Mesendoderm (in vitro differentiated cells): ENCODE measurements around the gene SLC4A11.

Experiments
- DNase-seq: peaks from one replicate; pipeline ENCODE4 v3.0.0; 2013
- H2AK5ac ChIP-seq: 2 replicates; pipeline ENCODE4 v1.6.1; 2013; ENCODE audit warnings: low read length, inconsistent platforms
- H2BK120ac ChIP-seq: 2 replicates; pipeline ENCODE4 v1.6.1; 2013; ENCODE audit warnings: low read depth, mild to moderate bottlenecking, low read length, moderate library complexity, mixed read lengths
- H2BK15ac ChIP-seq: replicated peaks from 2 replicates; pipeline ENCODE4 v1.6.1; 2013; ENCODE audit warnings: low read depth, mild to moderate bottlenecking, moderate library complexity
- H2BK5ac ChIP-seq: 2 replicates; pipeline ENCODE4 v1.6.1; 2013; ENCODE audit warnings: low read length, inconsistent platforms
- H3K18ac ChIP-seq: 2 replicates; pipeline ENCODE4 v1.6.1; 2013; ENCODE audit warnings: mild to moderate bottlenecking, low read length, mixed read lengths
- H3K23ac ChIP-seq: one replicate; pipeline ENCODE4 v1.6.1; 2013; ENCODE audit warnings: low read length
- H3K27ac ChIP-seq: 2 replicates; pipeline ENCODE4 v1.5.1; 2013; ENCODE audit warnings: low read depth, mild to moderate bottlenecking, inconsistent platforms, low read length, moderate library complexity
- H3K27me3 ChIP-seq: 2 replicates; pipeline ENCODE4 v1.6.1; 2013; ENCODE audit warnings: low read length, control low read depth, mild to moderate bottlenecking, inconsistent platforms; ENCODE audit not compliant: insufficient read depth, poor library complexity
- H3K36me3 ChIP-seq: 2 replicates; pipeline ENCODE4 v1.6.1; 2013; ENCODE audit warnings: low read length, inconsistent platforms; ENCODE audit not compliant: control insufficient read depth, insufficient read depth
- H3K4ac ChIP-seq: one replicate; pipeline ENCODE4 v1.6.1; 2013; ENCODE audit warnings: low read depth, mild to moderate bottlenecking, low read length, moderate library complexity
- H3K4me1 ChIP-seq: 2 replicates; pipeline ENCODE4 v1.6.1; 2013; ENCODE audit warnings: low read depth, low read length, inconsistent platforms; ENCODE audit not compliant: control insufficient read depth
- H3K4me2 ChIP-seq: 2 replicates; pipeline ENCODE4 v1.6.1; 2013; ENCODE audit warnings: low read length
- H3K4me3 ChIP-seq: 2 replicates; pipeline ENCODE4 v1.5.1; 2013; ENCODE audit warnings: mild to moderate bottlenecking, low read length
- H3K56ac ChIP-seq: one replicate; pipeline ENCODE4 v1.6.1; 2013; ENCODE audit warnings: low read length
- H3K79me1 ChIP-seq: 2 replicates; pipeline ENCODE4 v1.6.1; 2013; ENCODE audit warnings: low read length, inconsistent platforms
- H3K79me2 ChIP-seq: 2 replicates; pipeline ENCODE4 v1.6.1; 2013; ENCODE audit warnings: mild to moderate bottlenecking, low read length; ENCODE audit not compliant: control insufficient read depth, insufficient read depth
- H3K9ac ChIP-seq: 2 replicates; pipeline ENCODE4 v1.6.1; 2013; ENCODE audit warnings: low read length, inconsistent platforms
- H4K5ac ChIP-seq: one replicate; pipeline ENCODE4 v1.6.1; 2013; ENCODE audit warnings: low read length
- H4K8ac ChIP-seq: one replicate; pipeline ENCODE4 v1.6.1; 2013; ENCODE audit warnings: low read depth, mild to moderate bottlenecking, control low read depth, low read length, moderate library complexity
- WGBS: extraction: QIAGEN DNeasy Blood & Tissue Kit; methylation state at CpG from one replicate; pipeline ENCODE4 v1.1.7; 2013; ENCODE audit warnings: low lambda C conversion rate, missing lambda C conversion rate; ENCODE audit not compliant: insufficient coverage; ENCODE audit errors: extremely low coverage; 5-methylcytosine and 5-hydroxymethylcytosine counted together

The SLC4A11 gene

GRCh38 chr20:3224681-3225421, 14.1 kb downstream of the SLC4A11 start:
- Histone ChIP-seq H3K4me3 (no peak overlapping the region), H3K27ac (no peak overlapping the region), H4K5ac (no peak overlapping the region), H2AK5ac (no peak overlapping the region), H3K79me1 (no peaks in the 10 kb centered on the region), H2BK5ac (no peak overlapping the region), H3K36me3 (peaks cover 3% of the 10 kb centered on the region), H3K23ac (no peak overlapping the region), H3K27me3 (no peaks in the 10 kb centered on the region), H2BK15ac (no peak overlapping the region), H2BK120ac (no peak overlapping the region), H3K4me2 (no peak overlapping the region), H3K4ac (no peak overlapping the region), H3K56ac (no peak overlapping the region), H3K18ac (no peak overlapping the region), H3K9ac (no peak overlapping the region), H3K79me2 (no peaks in the 10 kb centered on the region), H3K4me1 (no peaks in the 10 kb centered on the region), H4K8ac (no peak overlapping the region)
- no peak for DNase-seq
- no CpG with 5 or more reads among the region's 8 CpGs for WGBS

- no peaks in the 10 kb centered on the region for H3K27me3 ChIP-seq
- no peak for DNase-seq
- H2BK120ac ChIP-seq = no peak overlapping the region
- H3K4me3 ChIP-seq = no peak overlapping the region
- no peak overlapping the region for H2AK5ac ChIP-seq
- H4K8ac ChIP-seq = no peak overlapping the region
- WGBS = no CpG with 5 or more reads among the region's 20 CpGs
- no peak overlapping the region for H3K4ac ChIP-seq
- no peak overlapping the region for H4K5ac ChIP-seq
- H3K18ac ChIP-seq = no peak overlapping the region
- no peak overlapping the region for H2BK15ac ChIP-seq
- no peaks in the 10 kb centered on the region for H3K79me2 ChIP-seq
- no peak overlapping the region for H3K9ac ChIP-seq
- no peaks in the 10 kb centered on the region for H3K4me1 ChIP-seq
- H3K27ac ChIP-seq = no peak overlapping the region
- no peak overlapping the region for H3K23ac ChIP-seq
- no peak overlapping the region for H3K56ac ChIP-seq
- no peaks in the 10 kb centered on the region for H3K79me1 ChIP-seq
- H2BK5ac ChIP-seq = no peak overlapping the region
- H3K36me3 ChIP-seq = peaks cover 3% of the 10 kb centered on the region
- no peak overlapping the region for H3K4me2 ChIP-seq
Measured at GRCh38 chr20:3223994-3224680, 14.9 kb downstream of the SLC4A11 start.

- no CpG with 5 or more reads among the region's 6 CpGs for WGBS
- Histone ChIP-seq H3K4me1 (no peaks in the 10 kb centered on the region), H4K5ac (no peak overlapping the region), H3K36me3 (peaks cover 3% of the 10 kb centered on the region), H2BK120ac (no peak overlapping the region), H3K79me1 (no peaks in the 10 kb centered on the region), H2AK5ac (no peak overlapping the region), H2BK15ac (no peak overlapping the region), H3K27ac (no peak overlapping the region), H3K4me3 (no peak overlapping the region), H3K4me2 (no peak overlapping the region), H3K56ac (no peak overlapping the region), H3K4ac (no peak overlapping the region), H3K18ac (no peak overlapping the region), H3K79me2 (no peaks in the 10 kb centered on the region), H3K23ac (no peak overlapping the region), H4K8ac (no peak overlapping the region), H3K9ac (no peak overlapping the region), H2BK5ac (no peak overlapping the region), H3K27me3 (no peaks in the 10 kb centered on the region)
- no peak for DNase-seq
Measured at GRCh38 chr20:3223651-3223993, 15.4 kb downstream of the SLC4A11 start.

- H3K27me3 ChIP-seq = no peaks in the 10 kb centered on the region
- no peak overlapping the region for H2BK15ac ChIP-seq
- no peak overlapping the region for H3K56ac ChIP-seq
- no peak overlapping the region for H4K8ac ChIP-seq
- no peak for DNase-seq
- peak overlapping the region; percentile 8 for H3K27ac ChIP-seq
- H3K36me3 ChIP-seq = peaks cover 3% of the 10 kb centered on the region
- H3K18ac ChIP-seq = no peak overlapping the region
- H3K4me2 ChIP-seq = no peak overlapping the region
- no peak overlapping the region for H4K5ac ChIP-seq
- H2BK120ac ChIP-seq = no peak overlapping the region
- H3K4me3 ChIP-seq = no peak overlapping the region
- no peaks in the 10 kb centered on the region for H3K79me2 ChIP-seq
- no CpG with 5 or more reads among the region's 25 CpGs for WGBS
- H2AK5ac ChIP-seq = no peak overlapping the region
- H2BK5ac ChIP-seq = no peak overlapping the region
- H3K79me1 ChIP-seq = no peaks in the 10 kb centered on the region
- H3K23ac ChIP-seq = no peak overlapping the region
- H3K4me1 ChIP-seq = no peaks in the 10 kb centered on the region
- no peak overlapping the region for H3K4ac ChIP-seq
- H3K9ac ChIP-seq = no peak overlapping the region
Measured at GRCh38 chr20:3222635-3223600, 16.1 kb downstream of the SLC4A11 start.

GRCh38 chr20:3221398-3222226, 17.4 kb downstream of the SLC4A11 start:
- no peak overlapping the region for H2AK5ac ChIP-seq
- H4K8ac ChIP-seq = no peak overlapping the region
- no peak for DNase-seq
- H3K56ac ChIP-seq = no peak overlapping the region
- H3K27ac ChIP-seq = no peak overlapping the region
- H3K27me3 ChIP-seq = no peaks in the 10 kb centered on the region
- H3K18ac ChIP-seq = no peak overlapping the region
- H3K79me1 ChIP-seq = no peaks in the 10 kb centered on the region
- no peak overlapping the region for H3K4me3 ChIP-seq
- H3K36me3 ChIP-seq = peaks cover 3% of the 10 kb centered on the region
- H2BK5ac ChIP-seq = no peak overlapping the region
- H3K4me2 ChIP-seq = no peak overlapping the region
- H3K23ac ChIP-seq = no peak overlapping the region
- H3K4ac ChIP-seq = no peak overlapping the region
- H3K9ac ChIP-seq = no peak overlapping the region
- H2BK15ac ChIP-seq = no peak overlapping the region
- H4K5ac ChIP-seq = no peak overlapping the region
- H2BK120ac ChIP-seq = no peak overlapping the region
- no peaks in the 10 kb centered on the region for H3K4me1 ChIP-seq
- WGBS = no CpG with 5 or more reads among the region's 18 CpGs
- H3K79me2 ChIP-seq = no peaks in the 10 kb centered on the region
